ENCODE data around the gene EPG5.
"Not testable (repeated sequence)": the region's sequence is repeated elsewhere in the genome, so short reads cannot be mapped to it uniquely, and the experiment has no call there.

Gene EPG5

DNA sequence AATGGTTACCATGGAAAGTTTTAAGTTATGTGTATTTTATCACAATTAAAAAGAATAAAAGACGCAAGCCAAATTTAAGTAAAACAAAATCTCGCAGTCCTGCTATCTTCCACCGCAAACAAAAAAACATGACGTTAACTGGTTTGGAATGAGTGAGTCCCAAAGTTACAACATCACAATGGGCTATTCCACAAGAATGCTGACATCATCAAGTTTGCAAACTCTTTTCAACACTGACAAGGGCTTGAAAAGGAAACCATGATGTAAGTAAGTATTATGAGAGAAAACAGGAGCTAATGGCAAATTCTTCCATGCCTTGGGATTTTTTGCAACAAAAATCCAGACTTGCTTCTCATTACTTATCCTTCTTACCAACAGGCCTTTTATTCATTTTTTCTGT lies 110.6 kb downstream of the EPG5 start:
- no peak overlapping the region for H3K4me3 ChIP-seq (ENCODE audit: low read depth in 1 of 2, low read length in 2 of 2)
- no peak overlapping the region for H3K27ac ChIP-seq (ENCODE audit: low read depth, low read length)
- no peak overlapping the region for H3K9ac ChIP-seq (ENCODE audit: low read depth in 1 of 2, low read length in 2 of 2)
- peaks cover 44 to 84% of the 10 kb centered on the region in 2 donors for H3K36me3 ChIP-seq (ENCODE audit: control insufficient read depth in 1 of 2, insufficient read depth in 2 of 2, low read length in 2 of 2)
- H3K9me3 ChIP-seq (ENCODE audit: control insufficient read depth in 1 of 2, low read length in 2 of 2): no peaks in the 10 kb centered on the region
- H3K27me3 ChIP-seq (ENCODE audit: control insufficient read depth in 1 of 2, insufficient read depth in 2 of 2, low read length in 2 of 2): no peaks in the 10 kb centered on the region
- no peaks in the 10 kb centered on the region for H3K4me1 ChIP-seq (ENCODE audit: control insufficient read depth in 1 of 2, insufficient read depth in 2 of 2, low read length in 2 of 2)

GRCh38 chr18:45854036-45854586 lies 113.0 kb downstream of the EPG5 start:
- Histone ChIP-seq H3K9me3 (ENCODE audit: control insufficient read depth in 1 of 2, low read length in 2 of 2) (no peaks in the 10 kb centered on the region), H3K27me3 (ENCODE audit: control insufficient read depth in 1 of 2, insufficient read depth in 2 of 2, low read length in 2 of 2) (no peaks in the 10 kb centered on the region), H3K9ac (ENCODE audit: low read depth in 1 of 2, low read length in 2 of 2) (no peak overlapping the region), H3K4me1 (ENCODE audit: control insufficient read depth in 1 of 2, insufficient read depth in 2 of 2, low read length in 2 of 2) (no peaks in the 10 kb centered on the region), H3K4me3 (ENCODE audit: low read depth in 1 of 2, low read length in 2 of 2) (no peak overlapping the region), H3K36me3 (ENCODE audit: control insufficient read depth in 1 of 2, insufficient read depth in 2 of 2, low read length in 2 of 2) (peaks cover 32 to 83% of the 10 kb centered on the region in 2 donors), H3K27ac (ENCODE audit: low read depth, low read length) (no peak overlapping the region)

DNA sequence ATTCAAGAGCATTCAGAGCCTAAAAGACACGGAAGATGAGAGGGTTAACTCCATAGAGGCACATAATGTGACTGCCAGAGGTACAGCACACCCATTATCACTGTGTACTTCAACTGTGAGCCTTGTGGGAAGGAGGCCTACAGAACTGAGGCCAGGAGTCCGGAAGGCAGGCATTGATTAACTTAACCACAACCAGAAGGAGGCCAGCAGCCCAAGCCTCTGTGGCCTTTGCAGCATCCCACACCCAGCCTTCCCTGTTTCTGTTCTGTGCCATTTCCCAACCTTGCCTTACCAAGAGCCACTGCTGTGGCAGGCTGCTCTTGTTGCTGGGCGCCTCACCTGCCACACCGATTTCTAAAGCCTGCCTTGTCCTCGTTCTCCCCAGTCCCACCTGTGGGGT lies 114.5 kb downstream of the EPG5 start:
- H3K36me3 ChIP-seq (ENCODE audit: control insufficient read depth in 1 of 2, insufficient read depth in 2 of 2, low read length in 2 of 2): peaks cover 18 to 68% of the 10 kb centered on the region in 2 donors

GRCh38 chr18:45851161-45851925 lies 115.8 kb downstream of the EPG5 start:
- H3K27ac ChIP-seq (ENCODE audit: low read depth, low read length): no peak overlapping the region
- no peaks in the 10 kb centered on the region for H3K9me3 ChIP-seq (ENCODE audit: control insufficient read depth in 1 of 2, low read length in 2 of 2)
- H3K4me1 ChIP-seq (ENCODE audit: control insufficient read depth in 1 of 2, insufficient read depth in 2 of 2, low read length in 2 of 2): no peaks in the 10 kb centered on the region
- H3K27me3 ChIP-seq (ENCODE audit: control insufficient read depth in 1 of 2, insufficient read depth in 2 of 2, low read length in 2 of 2): no peaks in the 10 kb centered on the region
- no peak overlapping the region for H3K4me3 ChIP-seq (ENCODE audit: low read depth in 1 of 2, low read length in 2 of 2)
- peaks cover 18 to 57% of the 10 kb centered on the region in 2 donors for H3K36me3 ChIP-seq (ENCODE audit: control insufficient read depth in 1 of 2, insufficient read depth in 2 of 2, low read length in 2 of 2)
- H3K9ac ChIP-seq (ENCODE audit: low read depth in 1 of 2, low read length in 2 of 2): no peak overlapping the region

More for the DNA sequence above, 114.5 kb downstream of the EPG5 start:
- Histone ChIP-seq H3K4me1 (ENCODE audit: control insufficient read depth in 1 of 2, insufficient read depth in 2 of 2, low read length in 2 of 2) (no peaks in the 10 kb centered on the region), H3K9me3 (ENCODE audit: control insufficient read depth in 1 of 2, low read length in 2 of 2) (no peaks in the 10 kb centered on the region), H3K27ac (ENCODE audit: low read depth, low read length) (no peak overlapping the region), H3K9ac (ENCODE audit: low read depth in 1 of 2, low read length in 2 of 2) (no peak overlapping the region), H3K27me3 (ENCODE audit: control insufficient read depth in 1 of 2, insufficient read depth in 2 of 2, low read length in 2 of 2) (no peaks in the 10 kb centered on the region), H3K4me3 (ENCODE audit: low read depth in 1 of 2, low read length in 2 of 2) (no peak overlapping the region)

GRCh38 chr18:45850021-45850420 lies 117.1 kb downstream of the EPG5 start:
- Histone ChIP-seq H3K4me3 (ENCODE audit: low read depth in 1 of 2, low read length in 2 of 2) (no peak overlapping the region), H3K27me3 (ENCODE audit: control insufficient read depth in 1 of 2, insufficient read depth in 2 of 2, low read length in 2 of 2) (no peaks in the 10 kb centered on the region), H3K36me3 (ENCODE audit: control insufficient read depth in 1 of 2, insufficient read depth in 2 of 2, low read length in 2 of 2) (peaks cover 11 to 44% of the 10 kb centered on the region in 2 donors), H3K27ac (ENCODE audit: low read depth, low read length) (no peak overlapping the region), H3K9ac (ENCODE audit: low read depth in 1 of 2, low read length in 2 of 2) (no peak overlapping the region), H3K4me1 (ENCODE audit: control insufficient read depth in 1 of 2, insufficient read depth in 2 of 2, low read length in 2 of 2) (no peaks in the 10 kb centered on the region), H3K9me3 (ENCODE audit: control insufficient read depth in 1 of 2, low read length in 2 of 2) (no peaks in the 10 kb centered on the region)

GRCh38 chr18:45849529-45849928 lies 117.6 kb downstream of the EPG5 start:
- Histone ChIP-seq H3K36me3 (ENCODE audit: control insufficient read depth in 1 of 2, insufficient read depth in 2 of 2, low read length in 2 of 2) (peaks cover 11 to 41% of the 10 kb centered on the region in 2 donors), H3K27me3 (ENCODE audit: control insufficient read depth in 1 of 2, insufficient read depth in 2 of 2, low read length in 2 of 2) (no peaks in the 10 kb centered on the region), H3K9me3 (ENCODE audit: control insufficient read depth in 1 of 2, low read length in 2 of 2) (no peaks in the 10 kb centered on the region), H3K27ac (ENCODE audit: low read depth, low read length) (no peak overlapping the region), H3K4me1 (ENCODE audit: control insufficient read depth in 1 of 2, insufficient read depth in 2 of 2, low read length in 2 of 2) (no peaks in the 10 kb centered on the region), H3K4me3 (ENCODE audit: low read depth in 1 of 2, low read length in 2 of 2) (no peak overlapping the region), H3K9ac (ENCODE audit: low read depth in 1 of 2, low read length in 2 of 2) (no peak overlapping the region)

GRCh38 chr18:45848643-45849042 lies 118.5 kb downstream of the EPG5 start:
- not testable (repeated sequence) for H3K4me1 ChIP-seq (ENCODE audit: control insufficient read depth in 1 of 2, insufficient read depth in 2 of 2, low read length in 2 of 2); H3K9ac ChIP-seq (ENCODE audit: low read depth in 1 of 2, low read length in 2 of 2); H3K27me3 ChIP-seq (ENCODE audit: control insufficient read depth in 1 of 2, insufficient read depth in 2 of 2, low read length in 2 of 2); H3K4me3 ChIP-seq (ENCODE audit: low read depth in 1 of 2, low read length in 2 of 2); H3K9me3 ChIP-seq (ENCODE audit: control insufficient read depth in 1 of 2, low read length in 2 of 2); H3K27ac ChIP-seq (ENCODE audit: low read depth, low read length)
- H3K36me3 ChIP-seq (ENCODE audit: control insufficient read depth in 1 of 2, insufficient read depth in 2 of 2, low read length in 2 of 2): peaks cover 11 to 34% of the 10 kb centered on the region in 2 donors

GRCh38 chr18:45847119-45847518 lies 120.0 kb downstream of the EPG5 start:
- no peak overlapping the region for H3K4me3 ChIP-seq (ENCODE audit: low read depth in 1 of 2, low read length in 2 of 2)
- H3K9ac ChIP-seq (ENCODE audit: low read depth in 1 of 2, low read length in 2 of 2): no peak overlapping the region
- no peaks in the 10 kb centered on the region for H3K4me1 ChIP-seq (ENCODE audit: control insufficient read depth in 1 of 2, insufficient read depth in 2 of 2, low read length in 2 of 2)
- H3K9me3 ChIP-seq (ENCODE audit: control insufficient read depth in 1 of 2, low read length in 2 of 2): no peaks in the 10 kb centered on the region
- no peak overlapping the region for H3K27ac ChIP-seq (ENCODE audit: low read depth, low read length)
- no peaks in the 10 kb centered on the region for H3K27me3 ChIP-seq (ENCODE audit: control insufficient read depth in 1 of 2, insufficient read depth in 2 of 2, low read length in 2 of 2)
- H3K36me3 ChIP-seq (ENCODE audit: control insufficient read depth in 1 of 2, insufficient read depth in 2 of 2, low read length in 2 of 2): peaks cover 4 to 19% of the 10 kb centered on the region in 2 donors

- Histone ChIP-seq H3K9ac (ENCODE audit: low read depth in 1 of 2, low read length in 2 of 2) (no peak overlapping the region), H3K27me3 (ENCODE audit: control insufficient read depth in 1 of 2, insufficient read depth in 2 of 2, low read length in 2 of 2) (no peaks in the 10 kb centered on the region), H3K27ac (ENCODE audit: low read depth, low read length) (no peak overlapping the region), H3K4me1 (ENCODE audit: control insufficient read depth in 1 of 2, insufficient read depth in 2 of 2, low read length in 2 of 2) (no peaks in the 10 kb centered on the region), H3K4me3 (ENCODE audit: low read depth in 1 of 2, low read length in 2 of 2) (no peak overlapping the region), H3K9me3 (ENCODE audit: control insufficient read depth in 1 of 2, low read length in 2 of 2) (no peaks in the 10 kb centered on the region), H3K36me3 (ENCODE audit: control insufficient read depth in 1 of 2, insufficient read depth in 2 of 2, low read length in 2 of 2) (peaks cover 4 to 11% of the 10 kb centered on the region in 2 donors)
Measured at GRCh38 chr18:45845410-45845809, 121.7 kb downstream of the EPG5 start.

DNA sequence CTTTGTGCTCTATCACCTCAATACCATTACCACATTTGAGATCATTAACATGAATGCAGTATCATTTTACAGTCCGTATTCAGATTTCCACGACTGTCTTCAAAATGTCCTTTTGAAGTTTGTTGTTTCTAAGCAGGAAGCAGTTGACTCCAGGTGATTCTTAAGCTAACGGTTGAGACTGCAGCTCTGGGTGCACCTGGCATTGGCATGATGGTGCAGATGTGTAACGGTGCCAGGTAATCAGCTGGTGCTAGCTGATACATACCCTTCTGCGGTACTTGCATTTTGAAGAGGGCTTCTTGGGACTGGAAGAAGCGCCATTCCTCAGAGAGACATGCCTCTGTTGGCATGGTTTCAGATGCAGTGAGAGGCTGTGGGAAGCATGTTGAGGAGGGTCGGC lies 122.2 kb downstream of the EPG5 start:
- H3K27ac ChIP-seq (ENCODE audit: low read depth, low read length): no peak overlapping the region
- no peak overlapping the region for H3K4me3 ChIP-seq (ENCODE audit: low read depth in 1 of 2, low read length in 2 of 2)
- no peaks in the 10 kb centered on the region for H3K27me3 ChIP-seq (ENCODE audit: control insufficient read depth in 1 of 2, insufficient read depth in 2 of 2, low read length in 2 of 2)
- H3K9me3 ChIP-seq (ENCODE audit: control insufficient read depth in 1 of 2, low read length in 2 of 2): no peaks in the 10 kb centered on the region
- H3K36me3 ChIP-seq (ENCODE audit: control insufficient read depth in 1 of 2, insufficient read depth in 2 of 2, low read length in 2 of 2): peaks cover 4 to 9% of the 10 kb centered on the region in 2 donors
- no peaks in the 10 kb centered on the region for H3K4me1 ChIP-seq (ENCODE audit: control insufficient read depth in 1 of 2, insufficient read depth in 2 of 2, low read length in 2 of 2)
- H3K9ac ChIP-seq (ENCODE audit: low read depth in 1 of 2, low read length in 2 of 2): no peak overlapping the region
